ENCODE measurements around the gene KCTD20. TPM values are rescaled to one million over a fixed set of nuclear protein-coding genes. Genes with fewer than 3 reads are reported as not detected.
A peak's percentile ranks its signal among the peaks of the same experiment; 100 is the strongest.

KCTD20 gene
- total RNA-seq, 1 experiment from 2014 or later: 47.5 TPM

DNA sequence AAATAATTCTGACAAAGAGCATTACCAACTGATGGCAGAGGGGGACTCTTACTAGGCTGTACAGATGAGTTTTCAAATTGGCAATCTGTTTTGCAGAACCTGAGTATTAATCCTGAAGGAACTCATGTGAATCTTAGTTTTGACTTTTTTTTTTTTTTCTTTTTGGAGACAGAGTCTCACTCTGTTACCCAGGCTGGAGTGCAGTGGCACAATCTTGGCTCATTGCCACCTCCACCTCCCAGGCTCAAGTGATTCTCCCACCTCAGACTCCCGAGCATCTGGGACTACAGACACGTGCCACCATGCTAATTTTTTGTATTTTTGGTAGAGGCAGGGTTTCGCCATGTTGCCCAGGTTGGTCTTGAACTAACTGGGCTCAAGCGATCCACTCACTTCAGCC lies 49.3 kb downstream of the KCTD20 start:
- no peak for DNase-seq (ENCODE audit: low read depth)

DNA sequence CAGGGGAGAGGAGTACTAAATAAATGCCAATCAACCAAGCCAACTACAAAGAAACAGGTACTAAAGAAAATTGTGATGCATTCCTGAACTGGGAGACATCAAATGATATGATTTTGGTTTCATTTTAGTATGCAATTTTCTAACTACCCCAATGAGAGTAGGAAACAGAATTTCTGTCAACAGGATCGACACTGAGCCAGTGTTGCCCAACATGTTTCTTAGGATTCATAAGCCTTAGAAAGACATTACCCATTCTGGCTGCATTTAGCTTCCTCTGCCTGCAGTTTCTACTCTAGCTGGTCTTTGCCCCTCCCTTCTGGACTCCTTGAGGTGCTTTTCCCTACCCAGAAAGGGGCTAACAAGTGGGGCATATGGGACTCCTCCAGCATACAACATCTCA lies 49.8 kb downstream of the KCTD20 start:
- no peak for DNase-seq (ENCODE audit: low read depth)

DNA sequence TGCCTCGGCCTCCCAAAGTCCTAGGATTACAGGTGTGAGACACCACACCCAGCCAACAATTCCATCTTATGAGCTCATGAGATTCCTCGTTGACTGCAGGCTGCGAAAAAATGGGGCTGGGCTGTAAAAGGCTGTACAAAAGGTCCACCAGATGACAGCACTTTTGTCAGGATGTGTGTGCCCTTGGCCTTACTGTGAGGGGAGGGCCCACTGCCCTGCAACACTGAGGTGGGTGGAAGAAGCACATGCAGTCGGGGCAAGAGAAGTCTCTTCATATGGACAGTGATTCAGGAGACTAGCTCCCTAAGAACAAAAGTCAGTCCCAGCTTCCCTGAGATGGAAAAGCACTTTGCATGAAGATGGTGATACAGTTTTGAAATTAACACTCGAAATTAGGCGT lies 50.5 kb downstream of the KCTD20 start:
- no peak for DNase-seq (ENCODE audit: low read depth)

DNA sequence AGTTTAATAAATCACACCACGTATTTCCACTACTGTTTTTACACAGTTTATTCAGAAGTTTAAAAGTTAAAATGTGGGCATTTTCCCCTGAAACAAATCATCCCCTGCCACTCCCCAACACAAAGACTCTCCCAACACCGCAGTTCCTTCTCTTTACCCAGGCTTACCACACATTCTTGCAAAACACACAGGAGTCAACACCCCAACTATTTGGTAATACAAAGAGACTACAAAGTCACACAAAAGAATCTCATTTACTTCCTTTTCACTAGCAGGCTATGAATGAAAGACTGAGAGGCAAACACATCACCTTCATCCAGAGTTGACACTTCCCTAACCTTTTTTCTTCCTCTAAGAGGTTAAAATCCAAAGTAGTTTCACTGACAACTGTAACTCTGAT lies 51.1 kb downstream of the KCTD20 start:
- DNase-seq (ENCODE audit: low read depth): peak; percentile 12

DNA sequence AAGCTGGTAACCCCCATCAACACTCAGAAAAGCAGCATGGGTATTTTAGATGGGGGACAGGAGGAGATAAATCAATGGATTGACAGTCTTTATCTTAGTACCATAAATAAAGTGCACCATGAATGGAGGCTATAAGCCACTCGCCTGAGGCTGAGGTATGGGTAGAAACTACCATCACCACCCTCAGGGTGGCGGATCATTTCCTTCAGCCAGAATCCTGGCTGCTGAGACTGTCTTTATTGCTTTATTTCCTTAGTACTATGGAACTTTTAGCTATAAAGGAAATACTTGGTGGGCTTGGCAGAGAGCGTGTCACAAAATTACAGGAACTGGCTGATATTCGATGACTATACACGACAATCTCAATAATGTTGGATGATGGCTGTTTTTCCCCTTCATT lies 52.3 kb downstream of the KCTD20 start:
- no peak for DNase-seq (ENCODE audit: low read depth)

DNA sequence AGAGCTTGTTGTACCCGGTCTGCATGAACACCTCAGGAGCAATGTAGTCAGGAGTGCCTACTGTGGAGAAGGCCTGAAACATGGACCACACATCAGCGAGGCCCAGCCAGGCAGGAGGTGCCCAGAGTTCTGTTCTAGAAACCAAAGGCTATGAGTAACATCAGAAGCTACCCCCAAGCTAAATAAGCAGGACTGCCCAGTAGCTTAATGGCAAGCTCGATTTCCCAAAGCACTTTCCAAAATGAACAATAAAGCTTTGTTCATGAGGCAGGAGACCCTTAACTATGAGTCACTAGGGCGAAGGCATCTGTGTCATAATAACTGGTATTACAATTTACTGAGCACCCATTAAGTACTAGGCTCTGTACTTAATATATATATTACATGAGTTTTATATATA lies 57.1 kb downstream of the KCTD20 start:
- DNase-seq (ENCODE audit: low read depth): no peak

DNA sequence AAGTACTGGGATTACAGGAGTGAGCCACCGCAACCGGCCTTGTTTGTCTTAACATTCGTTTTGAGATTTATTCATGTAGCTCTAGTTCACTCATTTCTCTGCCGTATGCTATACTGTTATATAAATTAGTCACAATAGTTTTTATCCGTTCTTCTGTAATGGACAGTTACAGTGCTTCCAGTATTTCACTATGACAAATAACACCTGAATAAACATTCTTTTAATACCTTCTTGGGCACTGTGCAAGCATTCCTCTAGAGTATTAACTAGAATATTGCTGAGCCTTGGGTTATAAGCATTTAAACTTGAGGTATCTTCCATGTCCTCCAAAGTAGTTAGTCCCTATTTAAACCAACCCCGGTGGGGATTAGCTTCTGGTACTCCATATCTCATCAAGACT lies 58.9 kb downstream of the KCTD20 start:
- peak; percentile 65 for DNase-seq (ENCODE audit: low read depth)

DNA sequence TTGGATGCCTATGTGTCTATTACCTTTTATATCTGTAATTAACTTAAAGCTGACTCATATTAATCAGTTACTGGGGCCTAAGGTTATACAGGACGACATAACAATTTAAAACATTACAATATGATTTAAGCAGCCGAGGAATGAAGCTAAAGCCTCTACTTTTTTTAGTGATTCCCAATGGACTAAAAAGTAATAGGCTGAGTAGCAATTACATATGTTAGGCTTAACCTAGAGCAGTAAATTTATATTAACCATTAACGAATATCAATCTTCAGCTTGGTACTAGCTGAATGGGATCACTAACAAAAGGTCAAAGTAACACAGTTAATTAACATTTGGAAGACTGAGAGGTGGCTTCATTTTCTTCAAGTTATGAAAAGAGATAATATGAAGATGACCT lies 61.4 kb downstream of the KCTD20 start:
- DNase-seq (ENCODE audit: low read depth): no peak

DNA sequence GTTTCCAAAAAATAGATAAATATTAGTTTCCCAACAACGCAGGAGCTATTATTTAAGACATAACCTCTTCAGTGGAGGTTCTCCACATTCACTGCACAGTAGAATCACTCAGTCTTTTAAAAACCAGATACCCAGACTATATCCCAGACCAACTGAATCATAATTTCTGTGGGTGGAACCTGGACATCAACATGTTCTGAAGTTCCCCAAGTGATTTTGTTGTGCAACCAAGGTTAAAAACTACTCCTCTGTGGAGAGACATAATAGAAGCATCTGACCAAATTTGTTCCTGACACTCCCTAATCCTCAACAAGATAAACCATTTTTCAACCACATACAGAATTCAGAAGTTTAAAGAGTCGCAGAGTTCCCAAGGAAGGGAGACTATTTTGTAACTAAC lies 62.2 kb downstream of the KCTD20 start:
- DNase-seq (ENCODE audit: low read depth): peak; percentile 65

DNA sequence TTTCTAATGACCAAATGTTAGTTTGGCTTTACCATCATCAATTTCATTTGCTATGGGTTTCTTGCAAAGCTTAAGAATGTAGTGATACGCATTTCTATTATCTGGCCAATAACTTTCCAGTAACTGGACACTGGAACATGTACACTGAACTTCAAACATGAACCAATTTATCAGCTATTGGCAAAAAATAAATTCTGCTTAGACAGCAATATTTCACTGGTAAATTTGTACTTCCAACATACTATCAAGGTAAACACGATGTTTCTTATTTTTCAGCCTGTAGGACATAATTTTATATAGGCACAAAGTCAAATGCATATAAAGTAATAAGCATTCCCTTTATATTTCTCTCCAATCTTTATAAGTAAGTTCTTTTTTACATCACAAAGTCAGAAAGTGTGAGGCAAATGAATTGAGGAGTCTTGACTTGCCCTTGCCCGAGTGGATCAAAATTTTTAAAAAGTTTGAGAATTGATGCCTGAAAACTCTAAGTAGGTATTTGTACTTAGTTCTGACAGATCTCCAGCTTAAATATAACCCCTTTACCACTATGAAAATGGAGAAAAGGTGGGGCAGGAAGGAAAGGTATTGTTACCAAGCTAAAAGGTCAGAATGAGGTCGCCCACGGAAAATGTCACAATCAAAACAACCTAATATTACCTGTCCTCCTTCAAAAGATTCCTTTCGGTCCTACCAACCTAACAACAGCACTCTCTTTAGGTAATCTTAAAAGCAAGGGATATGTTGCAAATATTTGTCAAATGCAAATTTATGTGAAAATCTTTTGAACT lies 63.1 kb downstream of the KCTD20 start:
- DNase-seq (ENCODE audit: low read depth): no peak

DNA sequence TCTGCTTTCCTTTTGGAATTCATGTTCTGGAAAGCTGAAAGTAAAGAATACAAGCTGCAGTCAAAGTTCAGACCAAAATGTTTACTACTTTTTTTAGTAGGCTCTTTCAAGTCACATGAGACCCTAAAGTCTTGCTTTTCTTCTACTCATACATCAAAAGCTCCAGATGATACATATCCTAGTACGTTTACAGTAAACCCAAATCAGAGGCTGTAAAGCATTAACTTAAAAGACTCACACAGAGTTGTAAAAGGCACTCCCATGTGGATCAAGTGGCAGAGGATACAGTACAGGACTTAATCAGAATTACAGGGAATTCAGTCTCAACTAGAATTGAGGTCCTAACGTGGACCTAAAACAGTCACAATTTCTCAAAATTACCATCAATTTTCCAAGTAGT lies 63.8 kb downstream of the KCTD20 start:
- no peak for DNase-seq (ENCODE audit: low read depth)

DNA sequence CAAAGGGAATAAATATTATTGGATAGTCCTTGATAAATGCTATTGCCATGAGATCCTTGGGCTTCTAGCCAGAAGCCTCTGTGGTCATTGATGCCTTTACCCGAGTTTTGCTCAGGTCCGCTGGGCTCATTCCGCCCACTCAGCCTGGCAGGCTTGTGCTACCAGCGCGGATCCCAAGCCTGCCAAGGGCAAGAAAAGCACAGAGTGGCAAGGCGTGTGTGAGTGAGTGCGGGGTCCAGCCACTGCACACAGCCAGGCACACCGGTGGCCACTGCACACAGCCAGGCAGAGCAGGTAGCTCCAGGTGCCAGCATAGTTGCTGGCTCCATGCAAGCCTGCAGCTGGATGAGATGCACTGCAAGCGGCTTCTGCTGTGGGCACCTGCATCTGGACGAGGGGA lies 65.7 kb downstream of the KCTD20 start:
- no peak for DNase-seq (ENCODE audit: low read depth)

DNA sequence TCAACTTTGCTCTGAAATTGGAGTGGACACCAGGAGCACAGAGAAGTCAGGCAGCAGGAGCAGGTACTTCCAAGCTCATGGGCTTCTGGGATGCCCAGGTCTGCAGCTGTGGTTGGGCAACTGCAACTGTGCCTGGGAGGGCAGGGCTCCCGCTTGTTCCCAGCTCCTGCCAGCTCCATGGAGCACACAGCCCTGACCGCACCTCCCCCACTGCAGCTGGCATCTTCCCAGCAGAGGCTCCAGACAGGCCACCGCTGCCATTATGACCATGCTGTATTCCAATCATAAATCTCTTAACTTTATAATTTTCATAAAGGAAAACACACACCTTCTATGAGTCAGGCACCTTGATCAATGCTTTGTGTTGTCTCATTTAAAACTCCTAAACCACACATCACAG lies 67.6 kb downstream of the KCTD20 start:
- no peak for DNase-seq (ENCODE audit: low read depth)

DNA sequence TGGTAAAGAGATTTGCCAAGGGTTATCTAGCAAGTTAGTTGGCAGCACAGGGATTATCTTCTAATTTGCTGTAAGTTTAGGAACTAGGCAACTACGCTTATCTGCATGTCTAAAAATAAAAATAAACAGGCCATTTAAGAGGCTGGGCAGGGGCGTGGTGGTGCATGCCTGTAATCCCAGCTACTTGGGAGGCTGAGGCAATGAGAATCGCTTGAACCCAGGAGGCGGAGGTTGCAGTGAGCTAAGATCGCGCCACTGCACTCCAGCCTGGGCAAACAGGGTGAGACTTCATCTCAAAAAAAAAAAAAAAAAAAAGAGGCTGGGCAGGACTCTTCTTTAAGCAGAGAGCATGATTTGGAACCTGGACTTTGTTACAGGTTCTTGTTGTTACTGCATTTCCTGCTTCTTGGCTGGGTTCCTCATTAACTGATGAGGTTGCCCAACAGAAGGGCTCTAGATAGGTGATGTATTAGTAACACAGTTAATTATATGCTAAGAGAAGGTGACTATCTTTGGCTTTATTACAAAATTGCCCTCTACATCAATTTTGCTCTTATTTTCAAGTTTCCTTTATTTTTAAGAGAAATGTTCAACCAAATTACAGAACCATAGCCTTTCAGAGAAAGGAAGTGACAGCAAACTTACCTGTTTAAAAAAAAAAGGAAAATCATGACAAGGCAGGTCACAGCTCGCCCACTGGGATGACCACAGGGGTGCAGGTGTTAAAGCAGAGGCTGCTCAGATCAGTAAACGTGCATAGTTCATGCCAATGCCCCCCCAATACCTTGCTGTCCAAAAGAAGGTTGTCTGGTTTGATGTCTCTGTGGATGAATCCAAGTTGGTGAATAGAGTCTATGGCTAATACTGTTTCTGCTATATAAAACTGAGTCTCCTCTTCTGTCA lies 72.0 kb downstream of the KCTD20 start:
- no peak for DNase-seq (ENCODE audit: low read depth)

DNA sequence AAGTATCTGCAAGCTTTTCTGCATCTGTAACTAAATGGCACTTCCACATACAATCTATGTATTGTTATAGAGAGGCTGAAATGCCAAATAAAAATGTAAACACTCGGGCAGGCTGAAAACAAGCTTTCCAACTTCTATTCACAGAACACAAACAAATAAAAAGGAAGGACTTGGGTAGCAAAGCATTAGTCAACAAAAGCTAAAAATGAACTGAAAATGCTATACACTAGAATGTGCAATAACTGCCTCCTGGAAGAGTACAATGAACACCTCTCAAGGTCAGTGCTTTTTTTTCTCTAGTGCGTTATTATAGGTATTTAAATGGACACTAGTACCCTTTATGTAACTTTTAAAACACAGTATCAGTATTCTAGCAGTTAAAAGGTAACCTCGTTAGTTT lies 73.0 kb downstream of the KCTD20 start:
- no peak for DNase-seq (ENCODE audit: low read depth)

DNA sequence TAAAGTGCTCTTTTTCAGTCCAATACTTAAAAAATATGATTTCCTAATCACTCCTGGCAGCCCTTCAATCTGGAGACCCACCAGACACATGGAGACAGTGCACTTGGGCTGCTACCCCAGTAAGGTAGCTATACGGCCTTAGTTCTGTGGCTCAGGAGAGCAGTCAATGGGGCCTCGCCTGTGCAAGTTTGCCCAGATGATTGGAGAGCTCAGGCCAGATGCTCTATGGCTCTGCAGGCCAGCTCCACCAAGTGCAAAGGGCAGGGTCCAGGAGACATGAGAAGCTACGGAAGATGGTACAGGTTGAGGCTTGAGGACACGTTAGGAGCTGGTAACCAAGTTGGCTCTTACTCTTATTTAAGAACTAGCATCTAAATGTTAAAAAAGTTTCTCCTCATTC lies 73.8 kb downstream of the KCTD20 start:
- DNase-seq (ENCODE audit: low read depth): no peak

DNA sequence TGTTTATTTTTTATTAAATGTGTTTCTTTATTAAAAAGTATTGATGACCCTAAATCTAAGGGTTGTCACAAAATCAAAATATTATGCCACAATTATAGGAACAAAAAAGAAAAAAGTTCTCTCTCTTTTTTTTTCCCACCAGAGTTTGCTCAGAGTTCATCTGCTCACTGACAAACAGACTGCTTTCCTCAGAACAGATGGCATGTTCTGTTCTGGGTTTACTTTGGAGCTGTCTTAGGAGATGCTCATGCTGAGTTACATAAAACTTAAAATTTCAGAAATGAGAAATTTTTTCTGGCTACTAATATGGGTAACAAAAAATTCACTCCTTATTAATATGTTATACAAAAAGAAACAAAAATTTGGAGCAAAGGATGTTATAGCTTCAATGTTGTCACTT lies 74.2 kb downstream of the KCTD20 start:
- DNase-seq (ENCODE audit: low read depth): no peak

DNA sequence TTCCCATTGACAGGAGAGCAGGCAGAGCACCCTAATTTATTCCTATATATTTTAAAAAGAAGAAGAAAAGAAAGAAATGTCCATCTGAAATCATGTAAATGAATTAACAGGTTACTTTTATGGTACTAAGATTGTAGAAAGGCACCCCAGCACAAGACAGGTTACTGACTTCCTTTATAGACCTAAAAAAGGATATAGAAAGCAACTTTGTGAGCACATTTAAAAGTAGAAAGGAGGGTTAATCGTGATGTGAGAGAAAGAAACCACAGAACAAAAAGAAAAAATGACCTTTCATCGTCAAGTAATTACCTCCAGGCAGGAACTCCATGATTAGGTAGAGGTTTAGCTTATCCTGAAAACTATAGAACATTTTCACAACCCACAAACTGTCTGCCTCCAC lies 74.6 kb downstream of the KCTD20 start:
- no peak for DNase-seq (ENCODE audit: low read depth)

DNA sequence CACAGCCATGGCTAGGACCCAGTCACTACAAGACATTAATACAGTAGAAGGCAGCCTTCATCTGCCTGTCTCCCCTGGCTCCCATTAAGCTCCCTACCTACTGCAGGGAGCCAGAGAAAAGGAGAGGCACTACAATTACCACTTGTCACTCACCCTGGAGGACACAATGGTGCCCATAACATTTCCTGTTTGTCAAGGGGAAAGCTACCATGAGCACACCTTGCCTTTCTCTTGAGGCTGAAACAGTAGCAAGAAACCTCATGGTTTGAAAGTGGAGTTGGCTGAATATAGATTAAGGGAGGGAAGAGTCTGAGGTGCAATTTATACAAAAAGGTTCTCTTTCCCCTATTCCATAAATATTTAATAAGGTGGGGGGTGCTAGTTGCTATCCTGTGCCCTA lies 76.6 kb downstream of the KCTD20 start:
- no peak for DNase-seq (ENCODE audit: low read depth)

DNA sequence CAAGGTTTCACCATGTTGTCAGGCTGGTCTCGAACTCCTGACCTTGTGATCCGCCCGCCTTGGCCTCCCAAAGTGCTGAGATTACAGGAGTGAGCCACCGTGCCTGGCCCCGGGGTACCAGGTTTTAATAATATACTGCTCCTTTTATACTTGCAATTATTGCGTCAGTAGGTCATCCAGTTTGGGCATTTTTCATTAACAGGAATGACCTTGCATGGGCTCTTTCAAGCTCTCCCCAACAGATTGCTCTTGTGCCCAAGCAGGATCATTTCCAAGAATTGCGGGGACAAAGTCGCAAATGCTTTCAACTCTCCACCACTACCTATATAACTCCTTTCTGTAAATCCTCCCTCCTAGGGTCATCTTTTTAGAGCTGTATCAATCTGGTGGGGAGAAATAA lies 80.7 kb downstream of the KCTD20 start:
- no peak for DNase-seq (ENCODE audit: low read depth)

DNA sequence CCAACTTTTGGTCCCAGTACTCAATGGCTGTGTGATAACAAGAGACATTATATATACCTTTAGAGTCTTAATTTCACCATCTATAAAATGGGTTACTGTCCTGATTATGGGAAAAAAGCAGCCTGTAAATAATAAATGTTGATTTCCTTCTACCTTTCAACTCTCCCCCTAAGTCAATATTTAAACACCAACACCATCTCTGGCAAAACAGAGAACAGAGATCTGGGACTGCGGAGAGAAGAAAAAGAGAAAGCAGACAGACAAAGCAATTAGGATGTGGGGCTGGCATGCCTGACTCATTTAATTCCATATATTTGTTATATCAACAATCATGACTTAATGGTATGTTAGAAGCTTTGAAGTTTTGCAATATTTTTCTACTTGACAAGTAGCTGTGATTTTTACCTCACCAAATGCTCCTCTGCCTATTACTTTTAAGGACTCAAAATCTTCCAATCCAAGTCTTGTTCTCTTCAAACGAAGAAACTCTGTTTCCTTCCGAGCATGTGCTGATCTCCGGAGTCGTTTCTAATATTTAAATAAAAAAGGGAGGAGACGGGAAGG lies 81.2 kb downstream of the KCTD20 start:
- DNase-seq (ENCODE audit: low read depth): no peak

DNA sequence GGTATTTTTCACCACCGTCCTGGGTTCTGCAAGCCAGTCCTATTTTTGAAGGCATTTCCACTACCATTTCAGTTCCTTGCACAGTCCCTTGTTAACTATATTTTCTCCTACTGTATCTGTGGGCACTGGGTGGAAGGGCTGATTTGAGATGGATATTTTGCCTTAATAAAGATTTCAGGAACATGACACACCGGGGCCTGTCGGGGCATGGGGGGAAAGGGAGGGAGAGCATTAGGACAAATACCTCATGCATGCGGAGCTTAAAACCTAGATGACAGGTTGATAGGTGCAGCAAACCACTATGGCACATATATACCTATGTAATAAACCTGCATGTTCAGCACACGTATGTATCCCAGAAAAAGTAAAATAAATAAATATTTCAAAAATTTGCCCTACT lies 82.1 kb downstream of the KCTD20 start:
- DNase-seq (ENCODE audit: low read depth): no peak

DNA sequence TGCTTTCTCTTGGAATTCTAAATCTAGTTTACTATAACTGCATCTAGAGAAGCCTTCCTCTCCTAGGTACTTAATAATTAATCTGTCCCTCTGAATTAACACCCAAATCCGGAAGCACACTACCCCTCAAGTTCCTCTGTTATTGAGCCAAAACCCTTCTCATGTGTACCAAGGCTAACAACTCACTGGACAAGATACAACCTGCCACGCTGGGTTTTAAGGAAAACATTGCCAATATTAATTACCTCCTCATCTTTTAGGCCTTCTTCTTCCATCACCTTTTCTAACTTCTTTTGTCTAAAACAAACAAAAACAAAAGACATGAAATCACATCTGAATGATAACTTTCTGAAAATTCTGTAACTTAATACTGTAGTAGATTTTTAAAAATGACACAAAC lies 82.5 kb downstream of the KCTD20 start:
- DNase-seq (ENCODE audit: low read depth): no peak
